HG02973 (cell line): ENCODE measurements around the gene TSSK6.

Experiments
- ATAC-seq: cut with Tn5 transposase; IDR thresholded peaks from one replicate; pipeline ENCODE4 v1.9.1; 2021; ENCODE audit warnings: moderate library complexity; ENCODE audit not compliant: unreplicated experiment

Gene TSSK6

GRCh38 chr19:19531951-19532805, 16.8 kb upstream of the TSSK6 start:
- peak; percentile 53 for ATAC-seq

GRCh38 chr19:19530889-19531288, 15.5 kb upstream of the TSSK6 start:
- no peak for ATAC-seq

GRCh38 chr19:19530423-19530804, 15.1 kb upstream of the TSSK6 start:
- no peak for ATAC-seq

GRCh38 chr19:19529783-19530422, 14.6 kb upstream of the TSSK6 start:
- no peak for ATAC-seq

GRCh38 chr19:19528721-19529490, 13.6 kb upstream of the TSSK6 start, which contains the start of gene YJEFN3:
TSS of gene YJEFN3 (plus strand) at chr19:19528911. CDS start at chr19:19528933, 22 bp downstream.
- no peak for ATAC-seq

GRCh38 chr19:19527674-19528625, 12.6 kb upstream of the TSSK6 start:
- no peak for ATAC-seq

GRCh38 chr19:19527371-19527656, 12.0 kb upstream of the TSSK6 start:
- ATAC-seq = no peak

GRCh38 chr19:19526581-19527370, 11.4 kb upstream of the TSSK6 start:
- ATAC-seq = no peak

- ATAC-seq = no peak
Observed at GRCh38 chr19:19525611-19526380, 10.4 kb upstream of the TSSK6 start.

- ATAC-seq = no peak
Observed at GRCh38 chr19:19524053-19524452, 8.7 kb upstream of the TSSK6 start.

GRCh38 chr19:19523177-19523576, 7.8 kb upstream of the TSSK6 start:
- ATAC-seq = no peak

GRCh38 chr19:19520989-19521388, 5.6 kb upstream of the TSSK6 start:
- ATAC-seq = no peak

- no peak for ATAC-seq
Observed at GRCh38 chr19:19517235-19517619, 1.9 kb upstream of the TSSK6 start.

- peak; percentile 90 for ATAC-seq
Observed at GRCh38 chr19:19515642-19516519, 533 bp upstream of the TSSK6 start, which contains the start of gene NDUFA13. TSS of gene NDUFA13 (plus strand) at chr19:19516225. CDS start at chr19:19516239, 14 bp downstream.

GRCh38 chr19:19514215-19514657, 1.1 kb downstream of the TSSK6 start:
- no peak for ATAC-seq

GRCh38 chr19:19513682-19514081, 1.7 kb downstream of the TSSK6 start:
- ATAC-seq = no peak

- no peak for ATAC-seq
Observed at GRCh38 chr19:19510432-19510831, 4.9 kb downstream of the TSSK6 start.

GRCh38 chr19:19508217-19508616, 7.1 kb downstream of the TSSK6 start:
- no peak for ATAC-seq
